D721Med (cell line): ENCODE results near the gene SZT2.

Source experiments
- DNase-seq: peaks from one replicate; pipeline ENCODE4 v3.0.0; 2011; ENCODE audit warnings: low spot score; ENCODE audit not compliant: insufficient read length
- FAIRE-seq: peaks from 2 replicates; lab custom pipeline; 2011; peaks lifted over from hg19 to GRCh38; lab: Jason Lieb, UNC
- TF ChIP-seq, protein P1 (sequence below): IDR thresholded peaks from 2 replicates; pipeline ENCODE4 v1.5.1; 2012; ENCODE audit warnings: mild to moderate bottlenecking, control low read depth; ENCODE audit not compliant: insufficient read depth; ENCODE audit errors: missing control alignments

SZT2 gene

DNA sequence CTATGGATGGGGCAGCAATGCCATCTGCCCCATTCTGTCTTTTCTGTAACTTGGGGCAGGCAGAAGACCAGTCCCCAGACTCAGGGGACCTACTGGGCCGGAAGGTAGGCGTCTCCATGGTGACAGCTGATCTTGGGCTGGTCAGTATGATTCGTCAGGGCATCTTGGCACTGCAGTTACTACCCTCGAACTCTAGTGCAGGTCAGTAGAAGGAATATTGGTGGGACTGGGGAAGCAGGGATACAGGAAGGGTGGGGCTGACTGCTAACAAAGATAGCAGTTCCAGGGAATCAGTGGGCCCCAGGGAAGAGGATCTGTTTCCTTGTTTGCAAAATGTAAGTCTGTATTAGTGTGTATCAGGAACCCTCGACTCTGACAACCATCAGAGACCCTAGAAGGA is 26.2 kb downstream of the SZT2 start:
- TF ChIP-seq, protein P1, sequence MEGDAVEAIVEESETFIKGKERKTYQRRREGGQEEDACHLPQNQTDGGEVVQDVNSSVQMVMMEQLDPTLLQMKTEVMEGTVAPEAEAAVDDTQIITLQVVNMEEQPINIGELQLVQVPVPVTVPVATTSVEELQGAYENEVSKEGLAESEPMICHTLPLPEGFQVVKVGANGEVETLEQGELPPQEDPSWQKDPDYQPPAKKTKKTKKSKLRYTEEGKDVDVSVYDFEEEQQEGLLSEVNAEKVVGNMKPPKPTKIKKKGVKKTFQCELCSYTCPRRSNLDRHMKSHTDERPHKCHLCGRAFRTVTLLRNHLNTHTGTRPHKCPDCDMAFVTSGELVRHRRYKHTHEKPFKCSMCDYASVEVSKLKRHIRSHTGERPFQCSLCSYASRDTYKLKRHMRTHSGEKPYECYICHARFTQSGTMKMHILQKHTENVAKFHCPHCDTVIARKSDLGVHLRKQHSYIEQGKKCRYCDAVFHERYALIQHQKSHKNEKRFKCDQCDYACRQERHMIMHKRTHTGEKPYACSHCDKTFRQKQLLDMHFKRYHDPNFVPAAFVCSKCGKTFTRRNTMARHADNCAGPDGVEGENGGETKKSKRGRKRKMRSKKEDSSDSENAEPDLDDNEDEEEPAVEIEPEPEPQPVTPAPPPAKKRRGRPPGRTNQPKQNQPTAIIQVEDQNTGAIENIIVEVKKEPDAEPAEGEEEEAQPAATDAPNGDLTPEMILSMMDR, result no peak
- FAIRE-seq (no peak), DNase-seq (no peak)

DNA sequence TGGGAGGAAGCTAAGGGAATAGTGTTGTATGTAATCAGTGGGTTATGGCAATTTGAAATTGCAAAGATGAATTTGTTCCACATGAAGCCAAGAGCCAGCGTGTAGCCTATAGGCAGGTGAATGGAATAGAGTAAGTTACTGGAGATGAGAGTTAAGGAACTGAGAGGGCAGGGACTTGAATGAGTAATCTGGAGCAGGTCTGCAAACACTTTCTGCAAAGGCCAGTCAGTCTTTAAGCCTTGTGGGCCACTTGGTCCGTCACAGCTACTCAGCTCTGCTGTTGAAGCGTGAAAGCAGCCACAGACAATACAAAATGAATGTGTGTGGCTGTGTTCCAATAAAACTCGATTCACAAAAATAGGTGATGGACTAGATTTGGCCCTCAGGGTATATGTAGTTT is 29.2 kb downstream of the SZT2 start:
- FAIRE-seq (no peak), DNase-seq (no peak)
- TF ChIP-seq, protein P1, result no peak

DNA sequence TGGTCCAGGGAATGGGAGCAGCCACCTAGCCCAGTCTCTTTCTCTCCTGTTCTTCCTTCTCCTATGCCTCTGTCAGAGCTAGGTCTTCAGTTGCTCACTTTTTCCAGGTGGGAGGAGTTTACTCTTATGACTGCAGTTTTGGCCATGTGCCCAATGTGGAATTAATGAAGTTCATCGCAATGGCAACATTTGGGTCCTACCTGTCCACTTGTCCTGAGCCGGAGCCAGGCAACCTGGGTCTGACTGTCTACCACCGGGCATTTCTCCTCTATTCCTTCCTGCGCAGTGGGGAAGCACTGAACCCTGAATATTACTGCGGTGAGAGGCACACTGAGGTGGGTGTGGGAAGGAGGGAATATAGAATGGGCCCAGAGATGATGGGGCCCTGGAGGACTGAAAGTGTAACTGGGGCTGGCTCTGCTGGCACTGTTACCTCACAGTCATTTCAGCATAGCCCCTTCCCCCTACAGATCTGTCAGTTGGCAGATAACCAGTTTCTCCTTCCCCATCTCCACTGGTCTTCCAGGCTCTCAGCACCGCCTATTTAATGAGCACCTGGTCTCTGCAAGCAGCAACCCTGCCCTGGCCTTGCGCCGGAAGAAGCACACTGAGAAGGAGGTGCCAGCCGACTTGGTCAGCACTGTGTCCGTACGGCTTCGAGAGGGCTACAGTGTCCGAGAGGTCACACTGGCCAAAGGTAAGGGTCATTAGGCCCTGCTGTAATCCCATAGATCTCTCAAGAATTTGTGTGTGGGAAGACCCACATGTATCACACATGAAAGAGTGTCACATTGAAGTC is 30.1 kb downstream of the SZT2 start:
- TF ChIP-seq, protein P1, result no peak
- FAIRE-seq, result no peak
- DNase-seq, result no peak

DNA sequence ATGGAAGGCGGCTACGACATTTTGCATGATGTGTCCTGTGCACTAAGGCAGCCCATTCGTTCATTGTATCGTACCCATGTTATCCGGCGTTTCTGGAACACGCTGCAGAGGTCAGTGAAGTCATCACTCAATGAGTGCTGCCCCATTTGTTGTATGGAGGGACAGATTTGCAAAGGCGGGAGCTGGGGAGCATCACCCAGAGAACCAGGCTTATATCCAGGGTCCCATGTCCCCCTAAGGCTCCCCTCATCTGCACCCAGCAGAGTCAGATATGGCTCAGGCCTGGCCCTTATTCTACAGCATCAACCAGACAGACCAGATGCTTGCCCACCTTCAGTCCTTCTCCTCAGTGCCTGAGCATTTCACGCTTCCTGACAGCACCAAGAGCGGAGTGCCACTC is 31.2 kb downstream of the SZT2 start:
- TF ChIP-seq, protein P1, result no peak
- DNase-seq, result no peak

DNA sequence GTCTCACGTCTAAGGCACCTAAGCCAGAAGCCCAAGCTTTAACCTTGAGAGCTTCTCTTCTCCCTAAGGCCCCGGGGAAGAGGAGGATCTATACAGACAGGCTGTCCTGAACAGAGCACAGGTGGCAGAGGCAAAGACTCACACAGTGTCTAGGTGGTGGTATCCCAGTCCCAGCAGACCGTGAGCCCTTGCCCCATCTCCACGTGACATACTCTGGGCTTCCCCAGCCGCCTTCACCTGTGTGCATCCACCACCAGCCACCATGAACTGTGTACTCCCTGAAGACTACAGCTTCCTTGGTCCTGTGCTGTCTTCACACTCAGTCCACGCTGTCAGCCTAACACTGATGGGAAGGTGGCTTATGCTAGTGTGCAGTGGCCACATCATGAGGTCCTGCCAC is 31.7 kb downstream of the SZT2 start:
- TF ChIP-seq, protein P1, result no peak
- no peak for FAIRE-seq
- DNase-seq, result no peak

More for the DNA sequence above, 31.2 kb downstream of the SZT2 start:
- no peak for FAIRE-seq

DNA sequence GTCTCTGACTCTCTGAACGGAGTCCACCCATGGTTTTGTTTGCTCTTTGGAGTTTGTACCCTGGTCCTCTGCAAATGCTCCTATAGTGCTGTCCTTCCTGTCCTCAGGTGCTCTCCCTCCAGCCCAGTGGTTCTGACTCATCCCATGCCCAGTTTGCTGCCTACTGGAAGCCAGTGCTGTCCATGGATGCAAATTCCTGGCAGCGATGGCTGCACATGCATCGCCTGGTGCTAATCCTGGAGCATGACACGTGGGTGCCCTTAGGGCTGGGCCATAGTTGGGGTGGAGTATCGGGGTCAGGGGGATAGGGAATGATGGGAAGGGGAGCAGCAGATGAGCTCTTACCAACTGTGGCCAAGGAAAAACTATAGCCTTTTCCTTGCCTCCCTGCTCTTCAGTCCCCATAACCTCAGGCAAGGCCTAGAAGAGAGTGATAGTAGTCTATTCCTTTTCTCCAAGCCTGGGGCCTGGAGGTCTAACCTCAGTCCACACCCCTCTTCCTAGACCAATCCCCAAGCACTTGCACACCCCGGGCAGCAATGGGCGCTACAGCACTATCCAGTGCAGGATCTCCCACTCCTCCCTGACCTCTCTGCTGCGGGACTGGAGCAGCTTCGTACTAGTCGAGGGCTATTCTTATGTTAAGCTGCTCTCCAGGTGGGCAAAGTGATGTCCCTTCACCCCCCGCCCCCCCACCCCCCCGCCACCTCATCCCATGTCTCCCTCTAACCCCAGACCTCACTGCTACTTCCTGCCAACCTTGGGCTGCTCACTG is 32.5 kb downstream of the SZT2 start:
- TF ChIP-seq, protein P1, result no peak
- DNase-seq (no peak), FAIRE-seq (no peak)
